ENCODE data around the gene NRDE2. TPM values are rescaled to one million over a fixed set of nuclear protein-coding genes. Genes with fewer than 3 reads are reported as not detected.

Gene NRDE2
- 3.6 and 8.2 TPM in 2 replicates for total RNA-seq (2014; rRNA removed; shearing (Covaris generic))

GRCh38 chr14:90331497-90332270 lies at the start of gene NRDE2:
TSS of gene NRDE2 (minus strand) at chr14:90331941. CDS start at chr14:90331904, 37 bp downstream.
- H3K27me3 ChIP-seq (ENCODE audit: control insufficient read depth, insufficient read depth, low read length), result no peaks in the 10 kb centered on the region; the same call in 1 of the 2 replicates

GRCh38 chr14:90381011-90381786 lies 49.5 kb upstream of the NRDE2 start:
- H3K27me3 ChIP-seq (ENCODE audit: control insufficient read depth, insufficient read depth, low read length), result no peaks in the 10 kb centered on the region
- no peaks in the 10 kb centered on the region for H3K36me3 ChIP-seq (replicated peaks; ENCODE audit: control insufficient read depth, insufficient read depth, low read length)
- no peak for DNase-seq
- H3K4me3 ChIP-seq (ENCODE audit: insufficient read depth, low read depth, low read length), result no peak overlapping the region

More at GRCh38 chr14:90331497-90332270, at the start of gene NRDE2:
- H3K36me3 ChIP-seq (replicated peaks; ENCODE audit: control insufficient read depth, insufficient read depth, low read length), result no peaks in the 10 kb centered on the region
- H3K4me3 ChIP-seq (ENCODE audit: insufficient read depth, low read depth, low read length), result peak within 1 kb of the TSS; percentile 69
- peak; percentile 98 for DNase-seq

- no peaks in the 10 kb centered on the region for H3K36me3 ChIP-seq (replicated peaks; ENCODE audit: control insufficient read depth, insufficient read depth, low read length)
- H3K4me3 ChIP-seq (ENCODE audit: insufficient read depth, low read depth, low read length), result no peak overlapping the region
- no peaks in the 10 kb centered on the region for H3K27me3 ChIP-seq (ENCODE audit: control insufficient read depth, insufficient read depth, low read length)
- no peak for DNase-seq
These were observed 47.4 kb upstream of the NRDE2 start for GRCh38 chr14:90379106-90379505.

GRCh38 chr14:90378249-90378648 lies 46.5 kb upstream of the NRDE2 start:
- no peak for DNase-seq
- Histone ChIP-seq H3K4me3 (ENCODE audit: insufficient read depth, low read depth, low read length) (no peak overlapping the region), H3K27me3 (ENCODE audit: control insufficient read depth, insufficient read depth, low read length) (no peaks in the 10 kb centered on the region), H3K36me3 (replicated peaks; ENCODE audit: control insufficient read depth, insufficient read depth, low read length) (no peaks in the 10 kb centered on the region)

- no peak overlapping the region for H3K4me3 ChIP-seq (ENCODE audit: insufficient read depth, low read depth, low read length)
- H3K27me3 ChIP-seq (ENCODE audit: control insufficient read depth, insufficient read depth, low read length), result no peaks in the 10 kb centered on the region
- DNase-seq, result no peak
- H3K36me3 ChIP-seq (replicated peaks; ENCODE audit: control insufficient read depth, insufficient read depth, low read length), result no peaks in the 10 kb centered on the region
These were observed 44.2 kb upstream of the NRDE2 start for GRCh38 chr14:90375934-90376333.

GRCh38 chr14:90374813-90375212 lies 43.1 kb upstream of the NRDE2 start:
- no peak overlapping the region for H3K4me3 ChIP-seq (ENCODE audit: insufficient read depth, low read depth, low read length)
- H3K36me3 ChIP-seq (replicated peaks; ENCODE audit: control insufficient read depth, insufficient read depth, low read length), result no peaks in the 10 kb centered on the region
- H3K27me3 ChIP-seq (ENCODE audit: control insufficient read depth, insufficient read depth, low read length), result no peaks in the 10 kb centered on the region
- no peak for DNase-seq

GRCh38 chr14:90373887-90374286 lies 42.1 kb upstream of the NRDE2 start:
- Histone ChIP-seq H3K36me3 (replicated peaks; ENCODE audit: control insufficient read depth, insufficient read depth, low read length) (no peaks in the 10 kb centered on the region), H3K4me3 (ENCODE audit: insufficient read depth, low read depth, low read length) (no peak overlapping the region), H3K27me3 (ENCODE audit: control insufficient read depth, insufficient read depth, low read length) (no peaks in the 10 kb centered on the region)
- DNase-seq, result no peak

GRCh38 chr14:90368946-90369721 lies 37.4 kb upstream of the NRDE2 start:
- no peak for DNase-seq
- Histone ChIP-seq H3K4me3 (ENCODE audit: insufficient read depth, low read depth, low read length) (no peak overlapping the region), H3K27me3 (ENCODE audit: control insufficient read depth, insufficient read depth, low read length) (no peaks in the 10 kb centered on the region), H3K36me3 (replicated peaks; ENCODE audit: control insufficient read depth, insufficient read depth, low read length) (no peaks in the 10 kb centered on the region)

GRCh38 chr14:90362558-90362896 lies 30.8 kb upstream of the NRDE2 start:
- H3K36me3 ChIP-seq (replicated peaks; ENCODE audit: control insufficient read depth, insufficient read depth, low read length), result no peaks in the 10 kb centered on the region
- no peak for DNase-seq
- no peak overlapping the region for H3K4me3 ChIP-seq (ENCODE audit: insufficient read depth, low read depth, low read length)
- H3K27me3 ChIP-seq (ENCODE audit: control insufficient read depth, insufficient read depth, low read length), result no peaks in the 10 kb centered on the region

GRCh38 chr14:90361865-90362557 lies 30.3 kb upstream of the NRDE2 start:
- no peak overlapping the region for H3K4me3 ChIP-seq (ENCODE audit: insufficient read depth, low read depth, low read length)
- DNase-seq, result no peak
- H3K36me3 ChIP-seq (replicated peaks; ENCODE audit: control insufficient read depth, insufficient read depth, low read length), result no peaks in the 10 kb centered on the region
- no peaks in the 10 kb centered on the region for H3K27me3 ChIP-seq (ENCODE audit: control insufficient read depth, insufficient read depth, low read length)

- Histone ChIP-seq H3K36me3 (replicated peaks; ENCODE audit: control insufficient read depth, insufficient read depth, low read length) (no peaks in the 10 kb centered on the region), H3K4me3 (ENCODE audit: insufficient read depth, low read depth, low read length) (no peak overlapping the region), H3K27me3 (ENCODE audit: control insufficient read depth, insufficient read depth, low read length) (no peaks in the 10 kb centered on the region)
- DNase-seq, result no peak
These were observed 26.6 kb upstream of the NRDE2 start for GRCh38 chr14:90358359-90358758.

GRCh38 chr14:90356925-90357324 lies 25.2 kb upstream of the NRDE2 start:
- DNase-seq, result no peak
- H3K27me3 ChIP-seq (ENCODE audit: control insufficient read depth, insufficient read depth, low read length), result no peaks in the 10 kb centered on the region
- H3K36me3 ChIP-seq (replicated peaks; ENCODE audit: control insufficient read depth, insufficient read depth, low read length), result no peaks in the 10 kb centered on the region
- no peak overlapping the region for H3K4me3 ChIP-seq (ENCODE audit: insufficient read depth, low read depth, low read length)

- no peaks in the 10 kb centered on the region for H3K27me3 ChIP-seq (ENCODE audit: control insufficient read depth, insufficient read depth, low read length)
- H3K36me3 ChIP-seq (replicated peaks; ENCODE audit: control insufficient read depth, insufficient read depth, low read length), result no peaks in the 10 kb centered on the region
- no peak overlapping the region for H3K4me3 ChIP-seq (ENCODE audit: insufficient read depth, low read depth, low read length)
- no peak for DNase-seq
These were observed 24.1 kb upstream of the NRDE2 start for GRCh38 chr14:90355540-90356518.
